PFSK-1 (cell line): ENCODE measurements around the gene ZNF490.

Source experiments
- FOXP2 ChIP-seq: optimal IDR thresholded peaks from 2 replicates; pipeline ENCODE3; 2011; ENCODE audit warnings: borderline replicate concordance, control low read depth, inconsistent platforms; ENCODE audit not compliant: insufficient read depth; ENCODE audit errors: extremely low read length, extremely low read depth
- POLR2AphosphoS5 ChIP-seq: IDR thresholded peaks from 2 replicates; pipeline ENCODE4 v1.6.1; 2012; ENCODE audit warnings: low read depth, mild to moderate bottlenecking, control low read depth, low read length, moderate library complexity
- SIN3A ChIP-seq: IDR thresholded peaks from 2 replicates; pipeline ENCODE4 v1.6.1; 2012; ENCODE audit warnings: mild to moderate bottlenecking, low read length, moderate library complexity, borderline replicate concordance; ENCODE audit not compliant: insufficient read depth
- TAF1 ChIP-seq: IDR thresholded peaks from 2 replicates; pipeline ENCODE4 v1.6.1; 2012; ENCODE audit warnings: low read length, control low read depth, borderline replicate concordance; ENCODE audit not compliant: insufficient read depth
- TF ChIP-seq, protein P1 (sequence below), 2 experiments: IDR thresholded peaks; 2 replicates each; pipeline versions ENCODE4 v1.6.1 to v1.8.0; 2011 to 2012; ENCODE audit warnings: low read depth in 2 of 2, low read length in 2 of 2, control low read depth in 1 of 2, inconsistent platforms in 1 of 2, mild to moderate bottlenecking in 1 of 2, moderate library complexity in 1 of 2; ENCODE audit not compliant: insufficient read depth in 1 of 2

Gene ZNF490

DNA sequence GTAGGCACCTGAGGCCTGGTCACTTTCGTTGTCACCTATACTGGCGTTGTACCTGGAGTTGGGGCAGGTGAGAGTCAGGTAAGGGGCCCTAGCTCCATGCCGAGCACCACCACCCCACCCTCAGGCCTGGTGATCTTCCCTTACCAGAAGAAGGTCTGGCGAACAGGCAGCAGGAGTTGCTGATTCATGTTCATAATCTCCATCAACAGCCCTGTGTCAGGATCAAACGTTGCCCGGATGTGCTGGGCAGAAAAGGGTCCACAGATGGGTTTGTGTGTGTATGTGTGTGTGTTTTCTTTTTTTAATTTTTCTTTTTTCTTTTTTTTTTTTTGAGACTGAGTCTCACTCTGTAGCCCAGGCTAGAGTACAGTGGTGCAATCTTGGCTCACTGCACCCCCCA, 41.6 kb upstream of the ZNF490 start:
- TF ChIP-seq, protein P1, sequence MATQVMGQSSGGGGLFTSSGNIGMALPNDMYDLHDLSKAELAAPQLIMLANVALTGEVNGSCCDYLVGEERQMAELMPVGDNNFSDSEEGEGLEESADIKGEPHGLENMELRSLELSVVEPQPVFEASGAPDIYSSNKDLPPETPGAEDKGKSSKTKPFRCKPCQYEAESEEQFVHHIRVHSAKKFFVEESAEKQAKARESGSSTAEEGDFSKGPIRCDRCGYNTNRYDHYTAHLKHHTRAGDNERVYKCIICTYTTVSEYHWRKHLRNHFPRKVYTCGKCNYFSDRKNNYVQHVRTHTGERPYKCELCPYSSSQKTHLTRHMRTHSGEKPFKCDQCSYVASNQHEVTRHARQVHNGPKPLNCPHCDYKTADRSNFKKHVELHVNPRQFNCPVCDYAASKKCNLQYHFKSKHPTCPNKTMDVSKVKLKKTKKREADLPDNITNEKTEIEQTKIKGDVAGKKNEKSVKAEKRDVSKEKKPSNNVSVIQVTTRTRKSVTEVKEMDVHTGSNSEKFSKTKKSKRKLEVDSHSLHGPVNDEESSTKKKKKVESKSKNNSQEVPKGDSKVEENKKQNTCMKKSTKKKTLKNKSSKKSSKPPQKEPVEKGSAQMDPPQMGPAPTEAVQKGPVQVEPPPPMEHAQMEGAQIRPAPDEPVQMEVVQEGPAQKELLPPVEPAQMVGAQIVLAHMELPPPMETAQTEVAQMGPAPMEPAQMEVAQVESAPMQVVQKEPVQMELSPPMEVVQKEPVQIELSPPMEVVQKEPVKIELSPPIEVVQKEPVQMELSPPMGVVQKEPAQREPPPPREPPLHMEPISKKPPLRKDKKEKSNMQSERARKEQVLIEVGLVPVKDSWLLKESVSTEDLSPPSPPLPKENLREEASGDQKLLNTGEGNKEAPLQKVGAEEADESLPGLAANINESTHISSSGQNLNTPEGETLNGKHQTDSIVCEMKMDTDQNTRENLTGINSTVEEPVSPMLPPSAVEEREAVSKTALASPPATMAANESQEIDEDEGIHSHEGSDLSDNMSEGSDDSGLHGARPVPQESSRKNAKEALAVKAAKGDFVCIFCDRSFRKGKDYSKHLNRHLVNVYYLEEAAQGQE (IDR thresholded peaks at IDR 0.05; ENCODE audit: insufficient read depth in 1 of 2, low read depth in 2 of 2, low read length in 2 of 2), result no peak
- TF ChIP-seq SIN3A, result no peak
- TF ChIP-seq TAF1, result no peak
- no peak for TF ChIP-seq POLR2AphosphoS5
- no peak for TF ChIP-seq FOXP2

DNA sequence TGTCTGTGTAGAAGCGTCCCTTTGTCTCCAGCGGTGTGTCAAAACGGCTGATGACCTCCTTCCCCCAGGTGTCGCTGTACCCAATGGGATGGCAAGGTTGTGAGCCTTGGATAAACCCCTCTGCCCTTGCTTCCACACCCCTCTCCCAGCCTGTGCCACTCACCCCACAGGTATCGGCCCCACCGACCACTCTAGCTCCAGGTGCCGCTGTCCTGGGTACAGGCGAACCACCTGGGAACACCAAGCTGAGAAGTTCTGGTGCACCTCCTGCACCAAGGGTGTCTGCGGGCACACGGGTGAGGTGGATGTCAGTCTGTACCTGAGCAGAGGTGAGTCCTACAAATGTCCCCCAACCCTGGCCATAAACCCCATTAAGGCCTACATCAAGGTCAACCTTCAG, 39.3 kb upstream of the ZNF490 start:
- TF ChIP-seq, protein P1 (IDR thresholded peaks at IDR 0.05; ENCODE audit: insufficient read depth in 1 of 2, low read depth in 2 of 2, low read length in 2 of 2), result no peak
- no peak for TF ChIP-seq TAF1
- no peak for TF ChIP-seq POLR2AphosphoS5
- TF ChIP-seq SIN3A, result no peak
- no peak for TF ChIP-seq FOXP2

DNA sequence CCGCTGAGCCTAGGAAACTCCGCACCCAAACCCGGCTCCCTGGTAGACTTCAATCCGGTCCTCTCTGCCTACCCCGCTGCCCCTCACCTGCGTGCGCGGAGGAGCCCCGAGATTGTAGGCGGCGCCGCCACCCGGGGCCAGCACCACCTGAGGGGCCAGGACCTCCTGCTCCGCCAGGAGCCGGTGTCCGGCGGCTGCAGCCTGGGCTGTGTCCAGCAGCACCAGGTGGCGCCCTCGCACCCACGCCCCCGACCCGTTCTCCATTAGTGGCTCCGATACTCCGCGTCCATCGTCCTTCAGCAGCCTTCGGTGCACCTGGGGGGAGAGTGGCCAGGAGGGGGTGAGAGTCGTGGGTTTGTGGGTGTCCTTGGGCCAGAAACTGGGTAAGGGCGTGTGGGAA, 37.5 kb upstream of the ZNF490 start:
- TF ChIP-seq FOXP2, result no peak
- no peak for TF ChIP-seq POLR2AphosphoS5
- no peak for TF ChIP-seq TAF1
- TF ChIP-seq SIN3A, result no peak
- TF ChIP-seq, protein P1 (IDR thresholded peaks at IDR 0.05; ENCODE audit: insufficient read depth in 1 of 2, low read depth in 2 of 2, low read length in 2 of 2), result no peak

DNA sequence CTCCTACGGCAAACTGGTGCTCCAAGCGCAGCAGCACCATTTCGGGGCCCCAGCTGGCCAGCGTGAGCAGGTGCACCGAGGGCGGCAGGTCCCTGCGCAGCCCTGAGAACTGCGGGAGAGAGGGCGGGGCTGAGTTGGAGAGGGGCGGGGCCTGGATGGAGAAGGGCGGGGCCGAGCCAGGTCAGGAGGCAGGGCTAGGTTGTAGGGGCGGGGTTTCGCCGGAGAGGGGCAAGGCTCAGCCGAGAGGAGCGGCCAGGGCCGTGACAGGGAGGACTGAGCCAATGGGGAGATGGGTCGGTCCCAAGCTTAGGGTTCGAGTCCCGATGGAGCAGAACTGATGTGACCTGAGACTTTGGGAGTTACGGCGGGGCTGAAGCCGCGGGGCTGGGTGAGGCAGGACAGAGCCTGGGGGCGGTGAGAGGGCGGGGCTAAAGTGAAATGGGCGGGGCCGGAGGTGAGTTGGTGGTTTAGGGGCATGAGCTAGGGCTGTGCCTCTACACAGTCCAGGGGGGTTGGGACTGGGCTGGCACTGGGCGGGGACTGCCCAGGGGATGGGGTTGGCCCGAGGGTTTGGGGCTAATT, 37.0 kb upstream of the ZNF490 start:
- TF ChIP-seq SIN3A (no peak), TAF1 (no peak), POLR2AphosphoS5 (no peak), FOXP2 (no peak)
- TF ChIP-seq, protein P1 (IDR thresholded peaks at IDR 0.05; ENCODE audit: insufficient read depth in 1 of 2, low read depth in 2 of 2, low read length in 2 of 2), result no peak

DNA sequence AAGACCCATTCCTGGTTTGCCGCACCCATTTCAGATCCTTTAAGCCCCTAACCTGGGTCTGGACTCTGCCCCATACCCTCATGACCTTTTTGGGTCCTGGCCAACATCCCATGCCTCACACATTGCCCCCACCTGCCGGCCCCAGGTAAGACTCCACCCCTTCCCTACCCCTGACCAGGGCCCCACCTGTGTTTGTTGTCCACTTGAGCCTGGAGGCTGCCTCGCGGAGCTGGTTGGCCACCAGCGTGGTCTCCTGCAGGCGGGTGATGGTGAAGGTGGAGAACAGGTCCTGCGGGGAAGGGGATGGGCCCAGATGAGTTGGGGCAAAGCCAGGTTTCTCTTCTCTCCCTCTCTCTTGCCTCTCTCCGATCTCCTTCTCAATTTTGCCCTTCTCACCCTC, 36.4 kb upstream of the ZNF490 start:
- TF ChIP-seq SIN3A, result no peak
- TF ChIP-seq FOXP2, result no peak
- no peak for TF ChIP-seq POLR2AphosphoS5
- TF ChIP-seq TAF1, result no peak
- TF ChIP-seq, protein P1 (IDR thresholded peaks at IDR 0.05; ENCODE audit: insufficient read depth in 1 of 2, low read depth in 2 of 2, low read length in 2 of 2), result no peak
